Lower lobe of right lung (tissue), 2 donors: ENCODE results near the gene MAP4K3. TPM values are rescaled to one million over a fixed set of nuclear protein-coding genes. Genes with fewer than 3 reads are reported as not detected.

ENCODE experiments used
- ATAC-seq, 2 donors: fragments of 200-7000 bp; cut with Tn5 transposase; one replicate each; pipeline ENCODE4 v1.9.1; 2020 to 2022; ENCODE audit warnings: mild to moderate bottlenecking in 2 of 2, moderate library complexity in 2 of 2
- DNase-seq: peaks from one replicate; pipeline ENCODE4 v3.0.0-alpha.2; 2020
- H3K27ac ChIP-seq: fragments of 200-600 bp; one replicate; pipeline ENCODE4 v1.8.0; 2022
- H3K27me3 ChIP-seq: fragments of 200-600 bp; one replicate; pipeline ENCODE4 v1.8.0; 2022; ENCODE audit warnings: low read depth
- H3K36me3 ChIP-seq: fragments of 200-600 bp; one replicate; pipeline ENCODE4 v1.8.0; 2022; ENCODE audit warnings: mild to moderate bottlenecking
- H3K4me1 ChIP-seq: fragments of 200-600 bp; one replicate; pipeline ENCODE4 v1.8.0; 2022
- H3K4me3 ChIP-seq: fragments of 200-600 bp; one replicate; pipeline ENCODE4 v1.8.0; 2022; ENCODE audit warnings: mild to moderate bottlenecking
- H3K9me3 ChIP-seq: fragments of 200-600 bp; one replicate; pipeline ENCODE4 v1.8.0; 2022
- CTCF ChIP-seq: fragments of 200-600 bp; IDR thresholded peaks from one replicate; pipeline ENCODE4 v1.8.0; 2022; ENCODE audit warnings: antibody characterized with exemption, mild to moderate bottlenecking
- intact Hi-C: fragments of 100-400 bp; cut with DNase I; formaldehyde crosslinking; loops from one replicate; pipeline ENCODE4 v1.11.0; 2022
- total RNA-seq: library from RNA; stranded (reverse); fragmentation: NEBNext Ultra II Directional; extraction: Animal tissue kit (Norgen Biotek cat#: 25700); gene quantifications from one replicate; pipeline ENCODE4 v1.2.1, GENCODE V29; 2021
- donor health status: DM: no; HTN: yes; CAD: no; lungs with severe emphysema.

Gene MAP4K3
- total RNA-seq, 1 donor from 2014 or later: 42.9 TPM

DNA sequence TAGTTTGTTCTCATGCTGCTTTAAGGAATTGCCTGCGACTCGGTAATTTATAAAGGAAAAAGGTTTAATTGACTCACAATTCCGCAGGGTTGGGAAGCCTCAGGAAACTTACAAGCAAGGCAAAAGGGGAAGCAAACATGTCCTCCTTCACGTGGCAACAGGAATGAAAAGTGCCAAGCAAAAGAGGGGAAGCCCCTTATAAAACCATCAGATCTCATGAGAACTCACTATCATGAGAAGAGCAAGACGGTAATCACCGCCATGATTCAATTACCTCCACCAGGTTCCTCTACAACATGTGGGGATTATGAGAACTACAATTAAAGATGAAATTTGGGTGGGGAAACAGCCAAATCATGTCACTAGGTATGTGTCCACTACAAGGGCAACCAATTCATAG is 53.9 kb downstream of the MAP4K3 start:
- ATAC-seq (no peak), DNase-seq (no peak)
- no peak for TF ChIP-seq CTCF
- no peak overlapping the region for H3K4me3 ChIP-seq
- no peaks in the 10 kb centered on the region for H3K36me3 ChIP-seq
- no peaks in the 10 kb centered on the region for H3K27me3 ChIP-seq
- no peak overlapping the region for H3K27ac ChIP-seq
- H3K9me3 ChIP-seq: no peaks in the 10 kb centered on the region
- intact Hi-C loops: no loop called here
- H3K4me1 ChIP-seq: peaks cover 27% of the 10 kb centered on the region

DNA sequence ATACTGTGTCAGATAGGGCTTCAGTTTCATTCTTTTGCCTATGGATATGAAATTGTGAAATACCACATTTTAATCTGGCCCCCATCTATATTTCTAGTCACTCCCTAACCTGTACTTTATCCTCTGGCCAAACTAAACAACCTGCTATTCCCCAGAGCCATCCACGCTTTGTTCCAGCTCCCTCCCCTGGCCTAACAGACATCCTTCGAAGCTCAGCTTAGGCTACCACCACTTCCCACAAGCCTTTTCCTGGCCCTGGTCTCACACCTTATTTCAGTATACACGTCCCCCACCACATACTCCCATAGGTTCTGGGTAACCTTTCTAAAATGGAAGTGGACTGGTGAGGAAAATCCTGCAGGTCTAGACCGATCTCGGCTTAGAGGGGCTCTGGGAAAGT is 55.4 kb downstream of the MAP4K3 start:
- no peak overlapping the region for H3K4me3 ChIP-seq
- intact Hi-C loops: no loop called here
- no peaks in the 10 kb centered on the region for H3K27me3 ChIP-seq
- no peaks in the 10 kb centered on the region for H3K9me3 ChIP-seq
- H3K27ac ChIP-seq: no peak overlapping the region
- ATAC-seq (no peak), DNase-seq (no peak)
- H3K36me3 ChIP-seq: no peaks in the 10 kb centered on the region
- TF ChIP-seq CTCF: no peak
- H3K4me1 ChIP-seq: peaks cover 19% of the 10 kb centered on the region

DNA sequence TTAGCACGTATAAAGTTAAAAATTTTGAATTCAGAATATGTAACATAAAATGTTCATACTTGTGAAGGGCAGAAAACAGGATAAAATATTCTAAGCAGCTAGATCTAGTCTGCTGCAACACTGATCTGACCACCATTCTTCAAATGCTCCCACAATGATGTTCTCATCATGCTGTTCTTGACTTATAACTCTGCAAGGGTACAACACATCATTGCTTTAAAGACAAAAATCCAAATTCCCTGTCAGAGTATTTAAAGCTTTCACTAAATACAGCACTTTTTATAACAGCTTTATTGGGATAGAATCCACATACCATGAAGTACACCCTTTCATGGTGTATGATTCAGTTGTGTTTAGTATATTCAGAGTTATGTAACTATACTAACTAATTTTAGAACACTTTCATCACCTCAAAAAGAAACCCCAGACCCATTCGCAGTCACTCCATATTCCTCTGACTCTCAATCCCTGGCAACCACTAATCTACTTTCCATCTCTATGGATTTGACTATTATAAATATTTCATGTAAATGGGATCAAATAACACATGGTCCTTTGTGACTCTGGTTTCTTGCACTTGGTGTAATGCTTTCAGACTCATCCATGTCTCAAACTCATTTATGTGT is 56.4 kb downstream of the MAP4K3 start:
- peak; percentile 26 to 64 for ATAC-seq
- H3K9me3 ChIP-seq: no peaks in the 10 kb centered on the region
- intact Hi-C loops: no loop called here
- no peak for TF ChIP-seq CTCF
- no peaks in the 10 kb centered on the region for H3K36me3 ChIP-seq
- no peaks in the 10 kb centered on the region for H3K27me3 ChIP-seq
- H3K4me1 ChIP-seq: peaks cover 19% of the 10 kb centered on the region
- H3K4me3 ChIP-seq: no peak overlapping the region
- no peak for DNase-seq
- peak overlapping the region; percentile 16 for H3K27ac ChIP-seq

DNA sequence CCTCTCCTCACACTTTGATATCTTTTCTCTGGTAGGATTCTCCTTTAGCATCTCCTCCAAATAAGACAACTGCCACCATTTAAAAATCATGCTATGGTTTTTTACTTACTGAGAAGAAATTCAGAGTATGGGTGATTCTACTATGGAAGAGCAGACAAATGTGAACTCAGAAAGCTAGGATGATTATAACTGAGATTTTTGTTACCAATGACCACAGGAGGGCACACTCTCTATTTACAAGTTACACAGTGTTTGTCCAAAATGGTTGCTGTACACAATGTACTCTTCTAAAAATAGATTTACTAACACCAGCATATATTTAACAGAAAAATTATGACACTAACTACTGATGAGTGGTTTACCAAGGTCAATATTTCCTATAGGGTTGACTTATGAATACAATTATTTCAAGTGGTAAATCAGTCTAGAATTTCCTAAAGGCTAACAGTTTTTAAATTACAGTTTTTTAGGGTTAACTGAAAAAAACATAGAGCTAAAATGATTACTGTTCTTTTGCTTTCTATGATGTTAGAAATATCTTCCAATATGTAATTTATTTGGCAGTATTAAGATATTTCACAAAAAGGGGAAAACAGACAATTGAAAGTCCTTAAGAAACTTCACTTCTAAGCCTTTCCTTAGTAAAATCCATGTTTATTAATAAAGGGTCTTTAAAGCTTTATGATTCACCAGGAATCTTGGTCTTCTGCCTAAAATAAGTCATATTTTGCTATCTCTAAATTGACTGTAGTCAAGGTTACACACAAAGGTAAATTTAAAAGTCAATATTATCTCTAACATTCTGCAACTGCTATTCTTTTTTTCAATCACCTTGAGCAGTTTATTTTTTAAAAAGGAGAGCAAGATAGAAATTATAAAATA is 57.2 kb downstream of the MAP4K3 start:
- no peaks in the 10 kb centered on the region for H3K36me3 ChIP-seq
- peaks cover 19% of the 10 kb centered on the region for H3K4me1 ChIP-seq
- H3K4me3 ChIP-seq: no peak overlapping the region
- TF ChIP-seq CTCF: peak; percentile 57
- no peaks in the 10 kb centered on the region for H3K27me3 ChIP-seq
- H3K27ac ChIP-seq: peak overlapping the region; percentile 16
- ATAC-seq (peak; percentile 89 to 92), DNase-seq (no peak)
- no peaks in the 10 kb centered on the region for H3K9me3 ChIP-seq
- intact Hi-C loops: no loop called here

- Histone ChIP-seq H3K36me3 (no peaks in the 10 kb centered on the region), H3K9me3 (no peaks in the 10 kb centered on the region), H3K4me1 (peaks cover 19% of the 10 kb centered on the region), H3K27me3 (no peaks in the 10 kb centered on the region), H3K27ac (no peak overlapping the region), H3K4me3 (no peak overlapping the region)
- no peak for TF ChIP-seq CTCF
- DNase-seq (no peak), ATAC-seq (no peak)
- intact Hi-C loops: no loop called here
Observed at GRCh38 chr2:39378968-39379367, 58.1 kb downstream of the MAP4K3 start.
